H9 (cell line): ENCODE data around the gene NPHP4. TPM values are rescaled to one million over a fixed set of nuclear protein-coding genes. Genes with fewer than 3 reads are reported as not detected.
A peak's percentile ranks its signal among the peaks of the same experiment; 100 is the strongest.

ENCODE experiments used
- DNase-seq: peaks from one replicate; pipeline ENCODE4 v3.0.0-alpha.2; 2017
- H2AFZ ChIP-seq: one replicate; pipeline ENCODE4 v1.6.1; 2013; ENCODE audit warnings: mild to moderate bottlenecking, low read length, control low read depth, moderate library complexity
- H2AK5ac ChIP-seq: 2 replicates; pipeline ENCODE4 v1.6.1; 2013; ENCODE audit warnings: low read length, control low read depth, mixed read lengths; ENCODE audit not compliant: insufficient read length
- H2BK120ac ChIP-seq: one replicate; pipeline ENCODE4 v1.6.1; 2013; ENCODE audit warnings: low read depth, mild to moderate bottlenecking, low read length, control low read depth, inconsistent platforms; ENCODE audit not compliant: poor library complexity, severe bottlenecking
- H2BK12ac ChIP-seq: 2 replicates; pipeline ENCODE4 v1.6.1; 2013; ENCODE audit warnings: low read length, control low read depth, mixed read lengths, low read depth; ENCODE audit not compliant: insufficient read length
- H2BK15ac ChIP-seq: 2 replicates; pipeline ENCODE4 v1.6.1; 2013; ENCODE audit warnings: low read depth, low read length, control low read depth
- H2BK20ac ChIP-seq: one replicate; pipeline ENCODE4 v1.6.1; 2013; ENCODE audit warnings: low read depth, mild to moderate bottlenecking, low read length, control low read depth, inconsistent platforms; ENCODE audit not compliant: poor library complexity, severe bottlenecking
- H2BK5ac ChIP-seq: 2 replicates; pipeline ENCODE4 v1.6.1; 2013; ENCODE audit warnings: low read length, control low read depth, mixed read lengths; ENCODE audit not compliant: insufficient read length
- H3K14ac ChIP-seq: 2 replicates; pipeline ENCODE4 v1.6.1; 2013; ENCODE audit warnings: low read length, control low read depth; ENCODE audit not compliant: insufficient read depth
- H3K18ac ChIP-seq: 2 replicates; pipeline ENCODE4 v1.6.1; 2013; ENCODE audit warnings: low read depth, mild to moderate bottlenecking, mixed read lengths, low read length, control low read depth; ENCODE audit not compliant: insufficient read length
- H3K23ac ChIP-seq: 2 replicates; pipeline ENCODE4 v1.6.1; 2013; ENCODE audit warnings: low read length, control low read depth, mixed read lengths, low read depth; ENCODE audit not compliant: insufficient read length
- H3K23me2 ChIP-seq: 2 replicates; pipeline ENCODE4 v1.6.1; 2013; ENCODE audit warnings: low read depth, mild to moderate bottlenecking, mixed read lengths, low read length, control low read depth; ENCODE audit not compliant: insufficient read length, poor library complexity, severe bottlenecking
- H3K27ac ChIP-seq: 2 replicates; pipeline ENCODE4 v1.5.1; 2013; ENCODE audit warnings: low read length, control low read depth, mixed read lengths, low read depth; ENCODE audit not compliant: insufficient read length
- H3K27me3 ChIP-seq: 2 replicates; pipeline ENCODE4 v1.6.1; 2013; ENCODE audit warnings: low read length, control low read depth, inconsistent platforms; ENCODE audit not compliant: insufficient read depth
- H3K4ac ChIP-seq: 2 replicates; pipeline ENCODE4 v1.6.1; 2013; ENCODE audit warnings: low read depth, mild to moderate bottlenecking, control low read depth, inconsistent platforms, low read length, moderate library complexity
- H3K4me1 ChIP-seq: 2 replicates; pipeline ENCODE4 v1.6.1; 2013; ENCODE audit warnings: low read length, control low read depth, inconsistent platforms; ENCODE audit not compliant: insufficient read depth
- H3K4me2 ChIP-seq: 2 replicates; pipeline ENCODE4 v1.6.1; 2013; ENCODE audit warnings: low read length, control low read depth, mixed read lengths; ENCODE audit not compliant: insufficient read length, insufficient read depth
- H3K56ac ChIP-seq: 2 replicates; pipeline ENCODE4 v1.6.1; 2013; ENCODE audit warnings: low read depth, mild to moderate bottlenecking, mixed read lengths, low read length, control low read depth; ENCODE audit not compliant: insufficient read length
- H3K79me1 ChIP-seq: 2 replicates; pipeline ENCODE4 v1.6.1; 2013; ENCODE audit warnings: low read depth, mild to moderate bottlenecking, moderate library complexity, low read length, control low read depth, inconsistent platforms; ENCODE audit not compliant: insufficient read depth, poor library complexity, severe bottlenecking
- H3K79me2 ChIP-seq: 2 replicates; pipeline ENCODE4 v1.6.1; 2013; ENCODE audit warnings: low read length, control low read depth, inconsistent platforms; ENCODE audit not compliant: insufficient read depth
- H3K9ac ChIP-seq: 2 replicates; pipeline ENCODE4 v1.6.1; 2013; ENCODE audit warnings: low read length, control low read depth, mixed read lengths; ENCODE audit not compliant: insufficient read length; ENCODE audit errors: extremely low read depth
- H3K9me3 ChIP-seq: one replicate; pipeline ENCODE4 v1.6.1; 2013; ENCODE audit warnings: low read depth, low read length, inconsistent platforms; ENCODE audit not compliant: control insufficient read depth
- H3T11ph ChIP-seq: one replicate; pipeline ENCODE4 v1.6.1; 2013; ENCODE audit warnings: mild to moderate bottlenecking, low read length, control low read depth, inconsistent platforms
- H4K20me1 ChIP-seq: one replicate; pipeline ENCODE4 v1.6.1; 2013; ENCODE audit not compliant: control insufficient read depth, insufficient read length, insufficient read depth
- H4K5ac ChIP-seq: 2 replicates; pipeline ENCODE4 v1.6.1; 2013; ENCODE audit warnings: low read depth, mild to moderate bottlenecking, mixed read lengths, low read length, control low read depth; ENCODE audit not compliant: insufficient read length
- H4K8ac ChIP-seq: replicated peaks from 2 replicates; pipeline ENCODE4 v1.6.1; 2013; ENCODE audit warnings: low read length, control low read depth, mixed read lengths, low read depth; ENCODE audit not compliant: insufficient read length
- H4K91ac ChIP-seq: 2 replicates; pipeline ENCODE4 v1.6.1; 2013; ENCODE audit warnings: low read depth, mild to moderate bottlenecking, moderate library complexity, mixed read lengths, low read length, control low read depth; ENCODE audit not compliant: insufficient read length
- H3K27ac Mint-ChIP-seq, 3 experiments: 2 replicates in 2 of 3; 3 replicates in 1 of 3; pipeline ENCODE4 v1.8.0; 2020 to 2021; ENCODE audit warnings: mixed read lengths in 3 of 3, mild to moderate bottlenecking in 1 of 3, moderate library complexity in 1 of 3
- H3K27me3 Mint-ChIP-seq: 2 replicates; pipeline ENCODE4 v1.8.0; 2021; ENCODE audit warnings: low read depth, mild to moderate bottlenecking, moderate library complexity, mixed read lengths
- H3K36me3 Mint-ChIP-seq, 3 experiments: 2 replicates in 2 of 3; 3 replicates in 1 of 3; pipeline ENCODE4 v1.8.0; 2020 to 2021; ENCODE audit warnings: low read depth in 3 of 3, mixed read lengths in 3 of 3; ENCODE audit not compliant: insufficient read depth in 1 of 3
- H3K4me1 Mint-ChIP-seq, 2 experiments: 2 replicates each; pipeline ENCODE4 v1.8.0; 2020; ENCODE audit warnings: mixed read lengths in 2 of 2
- H3K4me3 Mint-ChIP-seq, 2 experiments: 2 replicates in 1 of 2; 3 replicates in 1 of 2; pipeline ENCODE4 v1.8.0; 2020 to 2021; ENCODE audit warnings: mild to moderate bottlenecking in 2 of 2, mixed read lengths in 2 of 2, moderate library complexity in 1 of 2
- H3K9me3 Mint-ChIP-seq, 2 experiments: 2 replicates in 1 of 2; 3 replicates in 1 of 2; pipeline ENCODE4 v1.8.0; 2020; ENCODE audit warnings: mild to moderate bottlenecking in 2 of 2, mixed read lengths in 2 of 2, moderate library complexity in 1 of 2
- CTCF ChIP-seq: fragments of 200-600 bp; sonication (generic); conservative IDR thresholded peaks from 3 replicates; pipeline ENCODE4 v1.8.0; 2021; ENCODE audit warnings: antibody characterized with exemption, mild to moderate bottlenecking
- WGBS: extraction: QIAGEN DNeasy Blood & Tissue Kit; methylation state at CpG from one replicate; pipeline ENCODE4 v1.1.7; 2013; ENCODE audit warnings: missing lambda C conversion rate, low lambda C conversion rate, mixed read lengths; ENCODE audit not compliant: insufficient read length; ENCODE audit errors: extremely low coverage; 5-methylcytosine and 5-hydroxymethylcytosine counted together
- total RNA-seq: library from RNA; stranded (reverse); gene quantifications from 2 replicates; pipeline ENCODE4 v1.2.1, GENCODE V29; 2021

Gene NPHP4
- total RNA-seq, 1 experiment from 2014 or later, result 17.6 TPM

GRCh38 chr1:5956022-5956830, 36.0 kb downstream of the NPHP4 start:
- Histone ChIP-seq H3K18ac (no peak overlapping the region), H3K9ac (no peak overlapping the region), H3T11ph (no peak overlapping the region), H3K56ac (no peak overlapping the region), H2BK120ac (no peak overlapping the region), H2BK12ac (no peak overlapping the region), H3K14ac (no peak overlapping the region; the same call in 1 of the 2 replicates), H3K23ac (no peak overlapping the region), H3K4ac (no peak overlapping the region), H4K5ac (no peak overlapping the region), H2AFZ (no peak overlapping the region), H2BK20ac (no peak overlapping the region), H2BK5ac (no peak overlapping the region), H4K91ac (no peak overlapping the region), H3K27ac (no peak overlapping the region), H2AK5ac (no peak overlapping the region), H4K20me1 (no peaks in the 10 kb centered on the region), H3K79me2 (no peaks in the 10 kb centered on the region), H3K79me1 (no peaks in the 10 kb centered on the region), H4K8ac (no peak overlapping the region), H2BK15ac (no peak overlapping the region), H3K4me1 (no peaks in the 10 kb centered on the region), H3K9me3 (no peaks in the 10 kb centered on the region), H3K27me3 (no peaks in the 10 kb centered on the region), H3K4me2 (no peak overlapping the region), H3K23me2 (peaks cover 4% of the 10 kb centered on the region)
- no peak for TF ChIP-seq CTCF
- no CpG with 5 or more reads among the region's 10 CpGs for WGBS
- no peak overlapping the region for H3K4me3 Mint-ChIP-seq
- peak overlapping the region in 2 of 3 experiments; percentile 32 to 82; a peak in 2 of 7 replicates for H3K27ac Mint-ChIP-seq
- no peak for DNase-seq
- H3K36me3 Mint-ChIP-seq, result peaks cover 20 to 40% (median 30%) of the 10 kb centered on the region in 3 experiments
- H3K27me3 Mint-ChIP-seq, result no peaks in the 10 kb centered on the region
- no peaks in the 10 kb centered on the region for H3K9me3 Mint-ChIP-seq
- H3K4me1 Mint-ChIP-seq, result no peaks in the 10 kb centered on the region; a peak in 2 of 4 replicates
